Endothelial cell of umbilical vein (primary cell): Measurements from ENCODE around the gene OR4D2. TPM values are rescaled to one million over a fixed set of nuclear protein-coding genes. Genes with fewer than 3 reads are reported as not detected.

Experiments
- BruUV-seq: library from RNA; stranded (reverse); fragments of 400-500 nt; replicated peaks from 2 replicates; lab custom pipeline; 2021; lab: Mats Ljungman, UMichigan
- CTCF ChIA-PET: fragments of 300-600, 350-600 bp; sonication (Branson Sonifier 250); formaldehyde crosslinking; loops from one replicate; lab custom pipeline; 2021; ENCODE audit warnings: antibody characterized with exemption, inconsistent platforms; lab: Charles Lee
- POLR2A ChIA-PET: fragments of 300-600, 350-600 bp; sonication (Branson Sonifier 250); formaldehyde crosslinking; loops from one replicate; lab custom pipeline; 2021; ENCODE audit warnings: antibody characterized with exemption, inconsistent platforms; lab: Charles Lee
- DNase-seq: peaks from one replicate; pipeline ENCODE4 v3.0.0-alpha.2; 2011; ENCODE audit warnings: low read depth, low spot score
- FAIRE-seq: peaks from 2 replicates; lab custom pipeline; 2011; peaks lifted over from hg19 to GRCh38; lab: Jason Lieb, UNC
- H2AFZ ChIP-seq: 2 replicates; pipeline ENCODE4 v1.6.0; 2012; ENCODE audit warnings: low read depth, low read length, control low read depth, inconsistent platforms
- H3K27ac ChIP-seq: 2 replicates; pipeline ENCODE4 v1.5.1; 2011; ENCODE audit warnings: low read depth, mild to moderate bottlenecking, control low read depth, low read length, moderate library complexity; ENCODE audit not compliant: insufficient read depth
- H3K27me3 ChIP-seq, 2 experiments: 2 replicates each; pipeline versions ENCODE4 v1.6.0 to v1.6.1; 2011; ENCODE audit warnings: low read length in 2 of 2, mixed read lengths in 1 of 2; ENCODE audit not compliant: control insufficient read depth in 2 of 2, insufficient read depth in 2 of 2
- H3K36me3 ChIP-seq, 2 experiments: 2 replicates in 1 of 2; 3 replicates in 1 of 2; pipeline ENCODE4 v1.5.1; 2011; ENCODE audit warnings: low read length in 2 of 2, mild to moderate bottlenecking in 1 of 2, moderate library complexity in 1 of 2; ENCODE audit not compliant: control insufficient read depth in 2 of 2, insufficient read depth in 2 of 2; ENCODE audit errors: extremely low read depth in 1 of 2
- H3K4me1 ChIP-seq: 3 replicates; pipeline ENCODE4 v1.5.1; 2011; ENCODE audit warnings: mild to moderate bottlenecking, low read length; ENCODE audit not compliant: control insufficient read depth, insufficient read depth; ENCODE audit errors: extremely low read depth
- H3K4me2 ChIP-seq: 2 replicates; pipeline ENCODE4 v1.6.1; 2011; ENCODE audit warnings: low read length, control low read depth, mixed read lengths; ENCODE audit not compliant: insufficient read depth
- H3K4me3 ChIP-seq, 3 experiments: fragments of 200-600 bp in 1 of 3; sonication (generic), shearing (Covaris generic) in 1 of 3; replicated peaks in 1 of 3; 2 replicates each; pipeline ENCODE4 v1.5.1; 2011 to 2016; ENCODE audit warnings: control low read depth in 3 of 3, low read length in 3 of 3, mild to moderate bottlenecking in 2 of 3, inconsistent platforms in 1 of 3, low read depth in 1 of 3, moderate library complexity in 1 of 3; ENCODE audit not compliant: insufficient read depth in 1 of 3
- H3K79me2 ChIP-seq: 2 replicates; pipeline ENCODE4 v1.6.0; 2012; ENCODE audit warnings: low read length, inconsistent platforms; ENCODE audit not compliant: control insufficient read depth, insufficient read depth
- H3K9ac ChIP-seq: replicated peaks from 2 replicates; pipeline ENCODE3; 2011; ENCODE audit warnings: low read length, control low read depth; ENCODE audit not compliant: insufficient read depth; ENCODE audit errors: extremely low read depth
- H3K9me1 ChIP-seq: replicated peaks from 3 replicates; pipeline ENCODE4 v1.6.0; 2011; ENCODE audit warnings: mild to moderate bottlenecking, low read length; ENCODE audit not compliant: control insufficient read depth, insufficient read depth; ENCODE audit errors: extremely low read depth
- H3K9me3 ChIP-seq: replicated peaks from 2 replicates; pipeline ENCODE4 v1.5.1; 2012; ENCODE audit warnings: low read length, inconsistent platforms; ENCODE audit not compliant: control insufficient read depth, insufficient read depth
- H4K20me1 ChIP-seq: replicated peaks from 2 replicates; pipeline ENCODE3; 2011; ENCODE audit warnings: mild to moderate bottlenecking, low read length; ENCODE audit not compliant: control insufficient read depth, insufficient read depth; ENCODE audit errors: extremely low read depth
- CTCF ChIP-seq, 2 donors: IDR thresholded peaks; 1 replicate in 1 of 2; 2 replicates in 1 of 2; pipeline ENCODE4 v1.5.1; 2011; ENCODE audit warnings: low read length in 2 of 2, mild to moderate bottlenecking in 2 of 2, moderate library complexity in 2 of 2, control low read depth in 1 of 2, inconsistent platforms in 1 of 2, low read depth in 1 of 2; ENCODE audit not compliant: insufficient read depth in 1 of 2; ENCODE audit errors: extremely low read depth in 1 of 2
- EZH2 ChIP-seq: IDR thresholded peaks from 2 replicates; pipeline ENCODE4 v1.6.1; 2012; ENCODE audit warnings: borderline replicate concordance, low read depth, mild to moderate bottlenecking, moderate library complexity, low read length, inconsistent platforms; ENCODE audit not compliant: severe bottlenecking
- FOS ChIP-seq: IDR thresholded peaks from 2 replicates; pipeline ENCODE4 v1.6.1; 2011; ENCODE audit warnings: mild to moderate bottlenecking, low read length, moderate library complexity, borderline replicate concordance; ENCODE audit not compliant: insufficient read depth
- GATA2 ChIP-seq: IDR thresholded peaks from 2 replicates; pipeline ENCODE4 v1.7.0; 2011; ENCODE audit warnings: low read depth, mild to moderate bottlenecking, moderate library complexity, mixed read lengths, low read length; ENCODE audit not compliant: insufficient read length, insufficient read depth
- JUN ChIP-seq: IDR thresholded peaks from 2 replicates; pipeline ENCODE4 v1.6.1; 2011; ENCODE audit warnings: borderline replicate concordance, low read depth; ENCODE audit not compliant: insufficient read length, insufficient read depth
- MAX ChIP-seq: IDR thresholded peaks from 2 replicates; pipeline ENCODE4 v1.6.1; 2011; ENCODE audit not compliant: insufficient read depth, insufficient read length
- MYC ChIP-seq: IDR thresholded peaks from one replicate; pipeline ENCODE4 v1.6.1; 2011; ENCODE audit warnings: mild to moderate bottlenecking, low read depth, low read length
- POLR2A ChIP-seq: IDR thresholded peaks from 2 replicates; pipeline ENCODE4 v1.6.1; 2012; ENCODE audit warnings: low read depth, mild to moderate bottlenecking, control low read depth, low read length
- POLR2AphosphoS5 ChIP-seq: IDR thresholded peaks from 2 replicates; pipeline ENCODE4 v1.6.1; 2012; ENCODE audit warnings: low read depth, mild to moderate bottlenecking, control low read depth, low read length, moderate library complexity; ENCODE audit not compliant: insufficient read depth
- dilution Hi-C: fragments of 300-500 bp; cut with MboI; formaldehyde crosslinking; loops from one replicate; pipeline ENCODE4 v1.15.0; 2019; ENCODE audit warnings: low sequenced_read_pairs; ENCODE audit not compliant: extremely low pct_ligation_motif_present
- intact Hi-C: fragments of 100-400 bp; cut with micrococcal nuclease; formaldehyde crosslinking; loops from one replicate; pipeline ENCODE4 v1.10.0; 2022
- polyA plus RNA-seq, 4 experiments: library from polyadenylated mRNA; depleted of rRNA in 3 of 4; stranded (reverse) in 3 of 4; unstranded in 1 of 4; fragments of >200 nt; gene quantifications; 2 replicates each; pipeline versions ENCODE4 v1.2.1 to v1.2.3, GENCODE V29; 2011 to 2012; ENCODE audit warnings: missing spikeins in 1 of 4
- total RNA-seq: library from RNA; stranded (reverse); gene quantifications from 2 replicates; pipeline ENCODE4 v1.2.3, GENCODE V29; 2021

OR4D2 gene
- total and polyA plus RNA-seq, 2 donors (not counting 3 experiments of a cell fraction or from before 2014, with no cell fraction given), result not detected

GRCh38 chr17:58136669-58137279 lies 30.0 kb upstream of the OR4D2 start:
- Histone ChIP-seq H3K27ac (no peak overlapping the region), H3K36me3 (no peaks in the 10 kb centered on the region), H3K4me3 (no peak overlapping the region), H3K79me2 (no peaks in the 10 kb centered on the region), H3K27me3 (peaks cover 2 to 5% of the 10 kb centered on the region in 2 experiments), H3K9me1 (no peaks in the 10 kb centered on the region), H3K9ac (no peak overlapping the region), H3K4me1 (no peaks in the 10 kb centered on the region), H2AFZ (no peak overlapping the region), H3K9me3 (no peaks in the 10 kb centered on the region), H4K20me1 (no peaks in the 10 kb centered on the region), H3K4me2 (no peak overlapping the region)
- BruUV-seq, result no TSS peak
- TF ChIP-seq POLR2A, result no peak
- TF ChIP-seq CTCF (IDR thresholded peaks at IDR 0.05; ENCODE audit: extremely low read depth in 1 of 2, insufficient read depth in 1 of 2, low read depth in 1 of 2, low read length in 2 of 2), result peak; percentile 25 to 49
- intact Hi-C loops (no loop called here), dilution Hi-C loops (no loop called here)
- ChIA-PET POLR2A (no interaction called here), CTCF (interaction anchor here (1.0 to 2.1 kb wide), 3 partner anchors 10 to 894 kb away, joined by 3 to 5 read pairs (median 3); partner anchors contain the start of gene OR4D1)
- peak; percentile 52 for FAIRE-seq
- DNase-seq, result no peak

GRCh38 chr17:58141505-58141904 lies 25.3 kb upstream of the OR4D2 start:
- ChIA-PET POLR2A (no interaction called here), CTCF (no interaction called here)
- no TSS peak for BruUV-seq
- Histone ChIP-seq H3K36me3 (no peaks in the 10 kb centered on the region), H3K9ac (no peak overlapping the region), H3K4me2 (no peak overlapping the region), H3K27ac (no peak overlapping the region), H3K9me3 (no peaks in the 10 kb centered on the region), H2AFZ (no peak overlapping the region), H4K20me1 (no peaks in the 10 kb centered on the region), H3K4me3 (no peak overlapping the region), H3K27me3 (peaks cover 2 to 4% of the 10 kb centered on the region in 2 experiments), H3K79me2 (no peaks in the 10 kb centered on the region), H3K9me1 (no peaks in the 10 kb centered on the region), H3K4me1 (no peaks in the 10 kb centered on the region)
- TF ChIP-seq POLR2AphosphoS5 (no peak), CTCF (IDR thresholded peaks at IDR 0.05; ENCODE audit: extremely low read depth in 1 of 2, insufficient read depth in 1 of 2, low read depth in 1 of 2, low read length in 2 of 2) (no peak), POLR2A (no peak), JUN (no peak), MAX (no peak), MYC (no peak), FOS (no peak), GATA2 (no peak), EZH2 (no peak)
- no peak for DNase-seq
- no peak for FAIRE-seq
- dilution Hi-C loops, result no loop called here
- intact Hi-C loops, result no loop called here
